DND-41 (cell line): ENCODE data around the gene FBP1.

Source experiments
- CTCF ChIP-seq: IDR thresholded peaks from 2 replicates; pipeline ENCODE4 v1.5.1; 2012; ENCODE audit warnings: borderline replicate concordance, low read length, moderate library complexity, mild to moderate bottlenecking; ENCODE audit not compliant: poor library complexity, severe bottlenecking; ENCODE audit errors: extremely low read depth
- EZH2 ChIP-seq: IDR thresholded peaks from 3 replicates; pipeline ENCODE4 v1.6.1; 2012; ENCODE audit warnings: borderline replicate concordance, low read depth, mild to moderate bottlenecking, moderate library complexity, low read length, inconsistent platforms; ENCODE audit not compliant: severe bottlenecking

GRCh38 chr9:94630833-94631232 is 8.5 kb downstream of the FBP1 start:
- no peak for TF ChIP-seq CTCF
- TF ChIP-seq EZH2: no peak
